SKM-1 (cell line): ENCODE results near the gene CXorf51A.
"Not testable (repeated sequence)": the region's sequence is repeated elsewhere in the genome, so short reads cannot be mapped to it uniquely, and the experiment has no call there.

Experiments used
- DNase-seq: peaks from one replicate; lab custom pipeline; 2025; ENCODE audit not compliant: unreplicated experiment; lab: John Stamatoyannopoulos, UW

The CXorf51A gene

GRCh38 chrX:146814644-146815043 lies at the start of gene CXorf51A:
CXorf51A (minus strand) TSS chrX:146814744; CDS start chrX:146814723, 21 bp downstream.
- not testable (repeated sequence) for DNase-seq

- DNase-seq, result no peak
These were observed 49.0 kb upstream of the CXorf51A start for GRCh38 chrX:146863566-146863965.

- no peak for DNase-seq
These were observed 39.7 kb upstream of the CXorf51A start for GRCh38 chrX:146854281-146854680.

GRCh38 chrX:146831994-146832393 lies 17.4 kb upstream of the CXorf51A start:
- no peak for DNase-seq

- not testable (repeated sequence) for DNase-seq
These were observed 5.1 kb downstream of the CXorf51A start, which contains the start of gene CXorf51B for GRCh38 chrX:146809471-146809870. CXorf51B (plus strand) TSS chrX:146809771; CDS start chrX:146809792, 21 bp downstream.
